Measurements from ENCODE around the gene MINAR2.

GRCh38 chr5:129746876-129747275 lies 1.0 kb upstream of the MINAR2 start:
- no peak for TF ChIP-seq POLR2A (IDR thresholded peaks at IDR 0.05; ENCODE audit: extremely low read depth, insufficient read length)
- TF ChIP-seq, protein P1, sequence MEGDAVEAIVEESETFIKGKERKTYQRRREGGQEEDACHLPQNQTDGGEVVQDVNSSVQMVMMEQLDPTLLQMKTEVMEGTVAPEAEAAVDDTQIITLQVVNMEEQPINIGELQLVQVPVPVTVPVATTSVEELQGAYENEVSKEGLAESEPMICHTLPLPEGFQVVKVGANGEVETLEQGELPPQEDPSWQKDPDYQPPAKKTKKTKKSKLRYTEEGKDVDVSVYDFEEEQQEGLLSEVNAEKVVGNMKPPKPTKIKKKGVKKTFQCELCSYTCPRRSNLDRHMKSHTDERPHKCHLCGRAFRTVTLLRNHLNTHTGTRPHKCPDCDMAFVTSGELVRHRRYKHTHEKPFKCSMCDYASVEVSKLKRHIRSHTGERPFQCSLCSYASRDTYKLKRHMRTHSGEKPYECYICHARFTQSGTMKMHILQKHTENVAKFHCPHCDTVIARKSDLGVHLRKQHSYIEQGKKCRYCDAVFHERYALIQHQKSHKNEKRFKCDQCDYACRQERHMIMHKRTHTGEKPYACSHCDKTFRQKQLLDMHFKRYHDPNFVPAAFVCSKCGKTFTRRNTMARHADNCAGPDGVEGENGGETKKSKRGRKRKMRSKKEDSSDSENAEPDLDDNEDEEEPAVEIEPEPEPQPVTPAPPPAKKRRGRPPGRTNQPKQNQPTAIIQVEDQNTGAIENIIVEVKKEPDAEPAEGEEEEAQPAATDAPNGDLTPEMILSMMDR (IDR thresholded peaks at IDR 0.05; ENCODE audit: low read depth, low read length) = no peak
- TF ChIP-seq, protein P2, sequence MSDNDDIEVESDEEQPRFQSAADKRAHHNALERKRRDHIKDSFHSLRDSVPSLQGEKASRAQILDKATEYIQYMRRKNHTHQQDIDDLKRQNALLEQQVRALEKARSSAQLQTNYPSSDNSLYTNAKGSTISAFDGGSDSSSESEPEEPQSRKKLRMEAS (IDR thresholded peaks at IDR 0.05; ENCODE audit: low read depth, low read length) = no peak

Data from NB4 (cell line).